ENCODE data around the gene PIANP. TPM values are rescaled to one million over a fixed set of nuclear protein-coding genes. Genes with fewer than 3 reads are reported as not detected.

PIANP gene
- total RNA-seq, 1 experiment from 2014 or later, result not detected

DNA sequence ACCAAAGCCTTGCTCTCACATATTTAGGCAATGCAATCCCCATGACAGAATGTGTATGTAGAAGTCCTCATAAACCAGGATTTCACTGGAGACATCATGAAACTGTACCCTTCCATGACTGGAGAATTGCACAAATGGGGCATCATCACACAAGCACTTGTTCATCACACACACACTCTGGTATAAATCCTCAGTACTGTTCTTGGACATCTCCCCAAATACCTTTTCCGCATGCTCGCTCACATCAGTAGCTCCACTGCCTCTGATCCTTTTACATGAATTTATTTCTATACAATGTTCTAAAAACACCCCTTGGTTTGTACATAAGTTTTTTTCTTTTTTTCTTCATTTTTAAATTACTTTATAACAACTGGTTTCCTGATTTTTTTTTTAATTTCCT is 34.4 kb downstream of the PIANP start (continued):
- no peak for TF ChIP-seq POLR2AphosphoS5 (IDR thresholded peaks at IDR 0.05; ENCODE audit: low read depth, low read length)
- TF ChIP-seq CBX3 (IDR thresholded peaks at IDR 0.05; ENCODE audit: low read depth), result no peak
- no peak for TF ChIP-seq JUND (IDR thresholded peaks at IDR 0.05)
- TF ChIP-seq, protein P1, sequence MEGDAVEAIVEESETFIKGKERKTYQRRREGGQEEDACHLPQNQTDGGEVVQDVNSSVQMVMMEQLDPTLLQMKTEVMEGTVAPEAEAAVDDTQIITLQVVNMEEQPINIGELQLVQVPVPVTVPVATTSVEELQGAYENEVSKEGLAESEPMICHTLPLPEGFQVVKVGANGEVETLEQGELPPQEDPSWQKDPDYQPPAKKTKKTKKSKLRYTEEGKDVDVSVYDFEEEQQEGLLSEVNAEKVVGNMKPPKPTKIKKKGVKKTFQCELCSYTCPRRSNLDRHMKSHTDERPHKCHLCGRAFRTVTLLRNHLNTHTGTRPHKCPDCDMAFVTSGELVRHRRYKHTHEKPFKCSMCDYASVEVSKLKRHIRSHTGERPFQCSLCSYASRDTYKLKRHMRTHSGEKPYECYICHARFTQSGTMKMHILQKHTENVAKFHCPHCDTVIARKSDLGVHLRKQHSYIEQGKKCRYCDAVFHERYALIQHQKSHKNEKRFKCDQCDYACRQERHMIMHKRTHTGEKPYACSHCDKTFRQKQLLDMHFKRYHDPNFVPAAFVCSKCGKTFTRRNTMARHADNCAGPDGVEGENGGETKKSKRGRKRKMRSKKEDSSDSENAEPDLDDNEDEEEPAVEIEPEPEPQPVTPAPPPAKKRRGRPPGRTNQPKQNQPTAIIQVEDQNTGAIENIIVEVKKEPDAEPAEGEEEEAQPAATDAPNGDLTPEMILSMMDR (IDR thresholded peaks at IDR 0.05 in 2 of 3, conservative IDR thresholded peaks at IDR 0.05 in 1 of 3; ENCODE audit: borderline replicate concordance in 1 of 3, insufficient read depth in 1 of 3, low read depth in 2 of 3, low read length in 2 of 3), result no peak
- no peak for TF ChIP-seq SP1 (IDR thresholded peaks at IDR 0.05; ENCODE audit: low read depth)
- no peak for TF ChIP-seq SIN3A (IDR thresholded peaks at IDR 0.05; ENCODE audit: low read depth)

DNA sequence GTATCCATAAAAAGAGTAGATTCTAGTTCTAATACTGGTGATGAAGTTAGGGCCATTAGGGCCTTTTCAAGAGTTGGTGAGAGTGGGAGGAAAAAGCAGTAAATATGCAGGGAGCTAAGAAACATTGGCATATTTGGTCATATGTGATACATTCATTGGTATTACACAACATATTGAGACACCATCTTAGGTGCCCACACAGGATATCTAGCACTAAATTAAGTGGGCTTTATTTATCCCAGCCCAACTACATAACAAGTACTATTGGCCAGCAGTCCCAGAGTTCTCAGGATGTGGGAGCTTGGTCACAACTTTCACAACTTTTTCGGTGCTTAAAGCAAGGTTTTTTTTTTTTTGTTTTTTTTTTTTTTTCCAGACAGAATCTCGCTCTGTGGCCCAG is 35.7 kb downstream of the PIANP start:
- peaks cover 10 to 14% of the 10 kb centered on the region in 2 experiments; a peak in 3 of 4 replicates for H3K4me1 ChIP-seq (ENCODE audit: control insufficient read depth in 1 of 2, insufficient read depth in 2 of 2, low read length in 2 of 2)
- H3K79me2 ChIP-seq (ENCODE audit: insufficient read depth, low read length), result peaks cover 6% of the 10 kb centered on the region; the same call in 1 of the 2 replicates
- TF ChIP-seq EZH2phosphoT487 (IDR thresholded peaks at IDR 0.05; ENCODE audit: borderline replicate concordance), result no peak
- no peak for TF ChIP-seq POLR2AphosphoS5 (IDR thresholded peaks at IDR 0.05; ENCODE audit: low read depth, low read length)
- no peak for TF ChIP-seq ZNF274 (IDR thresholded peaks at IDR 0.05; ENCODE audit: low read depth, low read length)
- no peak for TF ChIP-seq EZH2 (IDR thresholded peaks at IDR 0.05)
- no peak for TF ChIP-seq POLR2A (IDR thresholded peaks at IDR 0.05; ENCODE audit: borderline replicate concordance, extremely low read depth, insufficient read depth, insufficient read length)
- no peak for TF ChIP-seq CBX3 (IDR thresholded peaks at IDR 0.05; ENCODE audit: low read depth)
- no peak for TF ChIP-seq SP1 (IDR thresholded peaks at IDR 0.05; ENCODE audit: low read depth)
- no peak for TF ChIP-seq ELF1 (IDR thresholded peaks at IDR 0.05; ENCODE audit: borderline replicate concordance, low read depth)
- TF ChIP-seq ZFX (IDR thresholded peaks at IDR 0.05), result no peak
- TF ChIP-seq, protein P2, sequence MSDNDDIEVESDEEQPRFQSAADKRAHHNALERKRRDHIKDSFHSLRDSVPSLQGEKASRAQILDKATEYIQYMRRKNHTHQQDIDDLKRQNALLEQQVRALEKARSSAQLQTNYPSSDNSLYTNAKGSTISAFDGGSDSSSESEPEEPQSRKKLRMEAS (IDR thresholded peaks at IDR 0.05), result no peak
- no peak for TF ChIP-seq YY1 (IDR thresholded peaks at IDR 0.05; ENCODE audit: extremely low read depth, insufficient replicate concordance, low read depth, low read length)
- no peak for TF ChIP-seq FOSL1 (IDR thresholded peaks at IDR 0.05; ENCODE audit: low read depth)
- TF ChIP-seq JUND (IDR thresholded peaks at IDR 0.05), result no peak
- TF ChIP-seq, protein P1 (IDR thresholded peaks at IDR 0.05 in 2 of 3, conservative IDR thresholded peaks at IDR 0.05 in 1 of 3; ENCODE audit: borderline replicate concordance in 1 of 3, insufficient read depth in 1 of 3, low read depth in 2 of 3, low read length in 2 of 3), result no peak
- no peak overlapping the region for H2AFZ ChIP-seq (ENCODE audit: low read depth, low read length, poor library complexity, severe bottlenecking)
- CTCF ChIA-PET, result interaction anchor here (1.8 to 2.2 kb wide), 2 partner anchors 19 to 25 kb away, joined by 5 to 11 read pairs; partner anchors contain the start of gene ZNF384
- ATAC-seq (no peak), DNase-seq (ENCODE audit: low read depth, low spot score) (no peak)
- no peaks in the 10 kb centered on the region for H4K20me1 ChIP-seq (ENCODE audit: insufficient read depth)
- RAD21 ChIA-PET (ENCODE audit: low non-redundant PET in 1 of 2, low total read pairs in 2 of 2, uncharacterized antibody in 2 of 2, unreplicated experiment in 2 of 2), result interaction anchor here in 1 of 2 experiments (0.7 kb wide), 1 partner anchor 239 kb away, joined by 3 read pairs; no protein-coding TSS in a partner anchor
- POLR2A ChIA-PET, result interaction anchor here (0.6 to 1.0 kb wide), 2 partner anchors 59 to 131 kb away, joined by 3 read pairs; partner anchors contain the start of genes COPS7A and GAPDH
- H3K9me2 ChIP-seq (ENCODE audit: insufficient read depth), result no peaks in the 10 kb centered on the region
- no peak overlapping the region for H3K4me3 ChIP-seq (replicated peaks in 1 of 2; ENCODE audit: low read depth in 1 of 2, low read length in 2 of 2)
- intact Hi-C loops (cut with micrococcal nuclease), result no loop called here
- no peak overlapping the region for H3K9ac ChIP-seq (ENCODE audit: low read length)
- no TSS peak for BruUV-seq (replicated peaks)
- H3K4me2 ChIP-seq (ENCODE audit: low read length), result no peak overlapping the region
- H3K9me3 ChIP-seq (ENCODE audit: control insufficient read depth in 1 of 2, insufficient read depth in 1 of 2, low read depth in 1 of 2, low read length in 2 of 2), result no peaks in the 10 kb centered on the region
- H3K27ac ChIP-seq (ENCODE audit: low read depth, low read length), result no peak overlapping the region
- H3K36me3 ChIP-seq (ENCODE audit: control insufficient read depth in 1 of 2, insufficient read depth in 2 of 2, low read length in 2 of 2), result peaks cover 13 to 15% of the 10 kb centered on the region in 2 experiments; a peak in 3 of 4 replicates
- no peaks in the 10 kb centered on the region for H3K27me3 ChIP-seq (ENCODE audit: insufficient read depth, low read length)
